HepG2 (cell line): ENCODE measurements around the gene RASSF7. TPM values are rescaled to one million over a fixed set of nuclear protein-coding genes. Genes with fewer than 3 reads are reported as not detected.

Source experiments
- AGO2 ChIP-seq: fragments of 200-400 bp; formaldehyde crosslinking; optimal IDR thresholded peaks from 2 replicates; pipeline ENCODE3; 2017; ENCODE audit warnings: mild to moderate bottlenecking, low read depth, low read length, moderate library complexity
- RBM39 ChIP-seq: fragments of 200-400 bp; formaldehyde crosslinking; IDR thresholded peaks from one replicate; pipeline ENCODE4 v1.6.1; 2018; ENCODE audit warnings: antibody characterized with exemption, mild to moderate bottlenecking, low read depth, low read length; ENCODE audit not compliant: poor library complexity, severe bottlenecking
- TOE1 ChIP-seq: sonication (generic); formaldehyde crosslinking; IDR thresholded peaks from 2 replicates; pipeline ENCODE4 v1.4.0; 2020; ENCODE audit warnings: mild to moderate bottlenecking, missing genetic modification reagents
- UBTF ChIP-seq: sonication (generic); formaldehyde crosslinking; IDR thresholded peaks from 2 replicates; pipeline ENCODE4 v1.4.0; 2020; ENCODE audit warnings: mild to moderate bottlenecking, missing genetic modification reagents
- ZFY ChIP-seq: sonication (generic); formaldehyde crosslinking; IDR thresholded peaks from 2 replicates; pipeline ENCODE4 v1.4.0; 2020; ENCODE audit warnings: missing genetic modification reagents
- ZNF276 ChIP-seq: sonication (generic); formaldehyde crosslinking; IDR thresholded peaks from 2 replicates; pipeline ENCODE4 v1.4.0; 2020; ENCODE audit warnings: mild to moderate bottlenecking, low read depth, missing genetic modification reagents
- ZNF441 ChIP-seq: sonication (generic); formaldehyde crosslinking; IDR thresholded peaks from 2 replicates; pipeline ENCODE4 v1.7.0; 2021; ENCODE audit warnings: missing genetic modification reagents, borderline replicate concordance
- ZNF768 ChIP-seq: sonication (generic); formaldehyde crosslinking; IDR thresholded peaks from 2 replicates; pipeline ENCODE4 v1.4.0; 2020; ENCODE audit warnings: missing genetic modification reagents
- ZNF891 ChIP-seq: sonication (generic); formaldehyde crosslinking; IDR thresholded peaks from 2 replicates; pipeline ENCODE4 v1.5.0; 2020; ENCODE audit warnings: mild to moderate bottlenecking, missing genetic modification reagents
- polyA plus RNA-seq, 8 experiments: library from polyadenylated mRNA; depleted of rRNA in 3 of 8; stranded (reverse) in 7 of 8; unstranded in 1 of 8; fragments of >200 nt; fragmentation: Illumina TruSeq in 4 of 8; extraction: Trizol in 4 of 8; gene quantifications; 2 replicates each; pipeline versions ENCODE4 v1.2.1 to v1.2.3, GENCODE V29; 2011 to 2016; ENCODE audit warnings: low read depth in 4 of 8, missing spikeins in 1 of 8, mixed read lengths in 1 of 8; ENCODE audit not compliant: insufficient read depth in 1 of 8
- total RNA-seq, 5 experiments: library from RNA; depleted of rRNA; stranded (reverse); fragments of >200 nt; fragmentation: Illumina TruSeq; extraction: Trizol; gene quantifications; 2 replicates each; pipeline ENCODE4 v1.2.3, GENCODE V29; 2016; ENCODE audit warnings: low read depth in 1 of 5
- TF ChIP-seq, protein P1 (sequence below): sonication (generic); IDR thresholded peaks from 2 replicates; pipeline ENCODE4 v1.6.1; 2016; ENCODE audit warnings: low read depth, borderline replicate concordance
- TF ChIP-seq, protein P2 (sequence below): sonication (generic); formaldehyde crosslinking; conservative IDR thresholded peaks from 2 replicates; pipeline ENCODE4 v1.8.1; 2023; ENCODE audit warnings: missing genetic modification reagents

The RASSF7 gene
- total and polyA plus RNA-seq, 2 of the 13 experiments (the other 11 are each of a cell fraction or from before 2014, with no cell fraction given) = 20.2 to 28.6 TPM

DNA sequence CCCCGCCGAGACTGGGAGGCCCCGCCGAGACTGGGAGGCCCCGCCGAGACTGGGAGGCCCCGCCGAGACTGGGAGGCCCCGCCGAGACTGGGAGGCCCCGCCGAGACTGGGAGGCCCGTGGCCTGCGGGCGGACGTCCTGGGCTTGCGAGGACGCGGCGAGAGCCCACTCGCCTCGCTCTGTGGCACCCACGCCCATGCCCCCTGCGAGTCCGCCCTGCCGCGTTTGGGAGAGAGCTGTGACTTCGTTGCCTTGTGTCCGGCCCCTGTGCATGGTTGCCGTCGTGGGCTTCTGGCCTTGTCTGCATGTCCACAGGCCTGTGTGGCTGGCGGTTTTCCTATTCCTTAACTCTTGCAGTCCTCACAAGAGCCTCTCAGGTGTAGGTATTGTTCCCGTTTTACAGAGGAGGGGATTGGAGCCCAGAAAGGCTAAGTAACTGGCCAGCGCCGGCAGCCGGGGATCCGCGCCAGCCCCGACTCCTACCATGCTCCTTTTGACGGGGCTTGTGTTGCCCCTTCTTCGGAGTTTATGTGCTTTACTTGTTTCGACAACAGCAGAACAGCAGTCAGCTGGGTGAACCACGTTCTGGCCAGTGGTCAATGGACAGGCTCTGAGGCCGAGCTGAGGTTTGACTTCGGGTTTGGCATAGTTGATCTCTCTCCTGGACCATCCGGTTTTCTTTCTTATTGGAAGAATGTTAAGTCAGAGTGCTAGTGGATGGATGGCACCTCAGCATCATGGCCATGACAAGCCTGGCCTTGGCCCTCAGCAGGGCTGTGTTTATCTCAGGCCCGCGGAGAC is 16.2 kb downstream of the RASSF7 start (continued):
- TF ChIP-seq UBTF (CRISPR knock-in tag) (0 out of 2 replicates have a peak, but pooled peaks have one; percentile 12), ZNF276 (no peak), TOE1 (CRISPR knock-in tag) (no peak), RBM39 (peak; percentile 68), AGO2 (peak; percentile 65), ZNF441 (CRISPR knock-in tag) (0 out of 2 replicates have a peak, but pooled peaks have one; percentile 21), ZNF891 (peak; percentile 51; the same call in 1 of the 2 replicates), ZNF768 (CRISPR knock-in tag) (peak; percentile 44; the same call in 1 of the 2 replicates), ZFY (CRISPR knock-in tag) (peak; percentile 28)
- TF ChIP-seq, protein P1, sequence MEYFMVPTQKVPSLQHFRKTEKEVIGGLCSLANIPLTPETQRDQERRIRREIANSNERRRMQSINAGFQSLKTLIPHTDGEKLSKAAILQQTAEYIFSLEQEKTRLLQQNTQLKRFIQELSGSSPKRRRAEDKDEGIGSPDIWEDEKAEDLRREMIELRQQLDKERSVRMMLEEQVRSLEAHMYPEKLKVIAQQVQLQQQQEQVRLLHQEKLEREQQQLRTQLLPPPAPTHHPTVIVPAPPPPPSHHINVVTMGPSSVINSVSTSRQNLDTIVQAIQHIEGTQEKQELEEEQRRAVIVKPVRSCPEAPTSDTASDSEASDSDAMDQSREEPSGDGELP = 0 out of 2 replicates have a peak, but pooled peaks have one; percentile 15
- TF ChIP-seq, protein P2, sequence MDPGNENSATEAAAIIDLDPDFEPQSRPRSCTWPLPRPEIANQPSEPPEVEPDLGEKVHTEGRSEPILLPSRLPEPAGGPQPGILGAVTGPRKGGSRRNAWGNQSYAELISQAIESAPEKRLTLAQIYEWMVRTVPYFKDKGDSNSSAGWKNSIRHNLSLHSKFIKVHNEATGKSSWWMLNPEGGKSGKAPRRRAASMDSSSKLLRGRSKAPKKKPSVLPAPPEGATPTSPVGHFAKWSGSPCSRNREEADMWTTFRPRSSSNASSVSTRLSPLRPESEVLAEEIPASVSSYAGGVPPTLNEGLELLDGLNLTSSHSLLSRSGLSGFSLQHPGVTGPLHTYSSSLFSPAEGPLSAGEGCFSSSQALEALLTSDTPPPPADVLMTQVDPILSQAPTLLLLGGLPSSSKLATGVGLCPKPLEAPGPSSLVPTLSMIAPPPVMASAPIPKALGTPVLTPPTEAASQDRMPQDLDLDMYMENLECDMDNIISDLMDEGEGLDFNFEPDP = 0 out of 2 replicates have a peak, but pooled peaks have one; percentile 66
- TF ChIP-seq, all 625 proteins: peak for 24
